A549 (cell line): ENCODE measurements around the gene MPC2. TPM values are rescaled to one million over a fixed set of nuclear protein-coding genes. Genes with fewer than 3 reads are reported as not detected.

Experiments
- ATAC-seq, 2 experiments: fragments of 200-7000 bp in 1 of 2; fragments of >200 bp in 1 of 2; cut with Nextera tagmentation in 1 of 2; cut with Tn5 transposase in 1 of 2; 3 replicates each; pipeline versions ENCODE4 v1.8.0 to v1.9.1; 2018 to 2020; ENCODE audit warnings: mild to moderate bottlenecking in 1 of 2, moderate library complexity in 1 of 2
- CTCF ChIA-PET: fragments of 300-600 bp; sonication (Branson Sonifier 250); formaldehyde crosslinking; extraction: SDS; loops from one replicate; lab custom pipeline; 2021; ENCODE audit warnings: antibody characterized with exemption, inconsistent platforms; lab: Yijun Ruan, JAX
- POLR2A ChIA-PET: fragments of 350-600 bp; formaldehyde crosslinking; extraction: SDS; loops from one replicate; lab custom pipeline; 2021; ENCODE audit warnings: antibody characterized with exemption, inconsistent platforms; lab: Yijun Ruan, JAX
- DNase-seq, 2 experiments: peaks; one replicate each; pipeline versions ENCODE4 v3.0.0 to v3.0.0-alpha.2; 2011 to 2016; ENCODE audit warnings: low read depth in 1 of 2, low spot score in 1 of 2
- FAIRE-seq: peaks from 2 replicates; lab custom pipeline; 2011; peaks lifted over from hg19 to GRCh38; lab: Jason Lieb, UNC
- H3K27ac ChIP-seq, 2 experiments: fragments of >200 bp; sonication (Bioruptor Twin); formaldehyde crosslinking; 3 replicates each; pipeline ENCODE4 v1.5.1; 2016 to 2017
- H3K4me1 ChIP-seq: fragments of >200 bp; sonication (Bioruptor Twin); formaldehyde crosslinking; 3 replicates; pipeline ENCODE4 v1.6.1; 2016
- H3K4me2 ChIP-seq: fragments of >200 bp; sonication (Bioruptor Twin); formaldehyde crosslinking; 3 replicates; pipeline ENCODE4 v1.6.1; 2016
- H3K4me3 ChIP-seq: fragments of >200 bp; sonication (Bioruptor Twin); formaldehyde crosslinking; 3 replicates; pipeline ENCODE4 v1.5.1; 2016
- H3K9me3 ChIP-seq: fragments of >200 bp; sonication (Bioruptor Twin); formaldehyde crosslinking; 3 replicates; pipeline ENCODE4 v1.6.1; 2016
- BHLHE40 ChIP-seq: IDR thresholded peaks from 2 replicates; pipeline ENCODE4 v1.6.1; 2012; ENCODE audit warnings: low read depth, low read length, inconsistent platforms
- CEBPB ChIP-seq, 2 experiments: fragments of >200 bp in 1 of 2; sonication (Bioruptor Twin) in 1 of 2; formaldehyde crosslinking in 1 of 2; IDR thresholded peaks; 2 replicates each; pipeline ENCODE4 v1.6.1; 2012 to 2016
- EHMT2 ChIP-seq: fragments of 200-600 bp; sonication (generic); IDR thresholded peaks from 2 replicates; pipeline ENCODE4 v1.6.1; 2016; ENCODE audit warnings: antibody characterized with exemption, low read depth, mild to moderate bottlenecking, moderate library complexity
- FOSB ChIP-seq: fragments of 250-450 bp; sonication (Bioruptor Pico); IDR thresholded peaks from 2 replicates; pipeline ENCODE4 v1.5.0; 2020; ENCODE audit warnings: mild to moderate bottlenecking, moderate library complexity
- FOSL2 ChIP-seq, 2 experiments: fragments of 450-650 bp in 1 of 2; fragments of >200 bp in 1 of 2; sonication (Bioruptor Twin) in 1 of 2; formaldehyde crosslinking; IDR thresholded peaks; 2 replicates each; pipeline versions ENCODE4 v1.5.0 to v1.6.1; 2016 to 2020; ENCODE audit warnings: mild to moderate bottlenecking in 1 of 2, moderate library complexity in 1 of 2
- GATA3 ChIP-seq: IDR thresholded peaks from 2 replicates; pipeline ENCODE4 v1.6.1; 2012; ENCODE audit warnings: borderline replicate concordance
- HOXB5 ChIP-seq: fragments of 250-450 bp; sonication (Bioruptor Pico); IDR thresholded peaks from 2 replicates; pipeline ENCODE4 v1.5.0; 2020; ENCODE audit warnings: mild to moderate bottlenecking, moderate library complexity
- KDM5A ChIP-seq: fragments of 200-600 bp; sonication (generic); IDR thresholded peaks from 2 replicates; pipeline ENCODE4 v1.6.1; 2016; ENCODE audit warnings: antibody characterized with exemption, mild to moderate bottlenecking
- MAZ ChIP-seq: fragments of 150-350 bp; IDR thresholded peaks from 2 replicates; pipeline ENCODE4 v1.6.1; 2014; ENCODE audit warnings: antibody characterized with exemption, low read depth, low read length, borderline replicate concordance
- PBX3 ChIP-seq: IDR thresholded peaks from 2 replicates; pipeline ENCODE4 v1.6.1; 2012
- POLR2A ChIP-seq: IDR thresholded peaks from 2 replicates; pipeline ENCODE4 v1.6.1; 2012; ENCODE audit warnings: mild to moderate bottlenecking, low read length
- POLR2AphosphoS2 ChIP-seq: conservative IDR thresholded peaks from 2 replicates; pipeline ENCODE4 v1.6.1; 2012; ENCODE audit warnings: low read length, improper control_type of control experiment, inconsistent platforms
- SMC3 ChIP-seq: fragments of >200 bp; sonication (Bioruptor Twin); formaldehyde crosslinking; IDR thresholded peaks from 3 replicates; pipeline ENCODE4 v1.6.1; 2018; ENCODE audit warnings: inconsistent platforms
- ZFP36 ChIP-seq: fragments of 450-650 bp; IDR thresholded peaks from 2 replicates; pipeline ENCODE4 v1.6.1; 2014; ENCODE audit warnings: borderline replicate concordance; ENCODE audit not compliant: partially characterized antibody
- WGBS: methylation state at CpG from one replicate; pipeline ENCODE4 v1.1.6; 2017; ENCODE audit errors: missing lambda C conversion rate; 5-methylcytosine and 5-hydroxymethylcytosine counted together
- polyA plus RNA-seq, 4 experiments: library from polyadenylated mRNA; depleted of rRNA in 3 of 4; stranded (reverse); fragments of >200 nt; fragmentation: RNase III in 1 of 4; extraction: RNeasy Plus Mini Kit Qiagen cat#74134 plus additional on column Dnase treatment in 1 of 4; gene quantifications; 2 replicates in 3 of 4; 3 replicates in 1 of 4; pipeline ENCODE4 v1.2.3, GENCODE V29; 2011 to 2017
- TF ChIP-seq, protein P1 (sequence below): fragments of 250-450 bp; sonication (Bioruptor Pico); IDR thresholded peaks from 2 replicates; pipeline ENCODE4 v1.5.0; 2021; ENCODE audit warnings: mild to moderate bottlenecking, moderate library complexity, borderline replicate concordance
- TF ChIP-seq, protein P2 (sequence below): fragments of >200 bp; sonication (Bioruptor Twin); formaldehyde crosslinking; IDR thresholded peaks from 2 replicates; pipeline ENCODE4 v1.6.1; 2016
- TF ChIP-seq, protein P3 (sequence below): fragments of 450-650 bp; IDR thresholded peaks from 2 replicates; pipeline ENCODE4 v1.6.1; 2014; ENCODE audit warnings: antibody characterized with exemption
- TF ChIP-seq, protein P4 (sequence below): fragments of 200-600 bp; sonication (generic); IDR thresholded peaks from 2 replicates; pipeline ENCODE4 v1.6.1; 2016; ENCODE audit warnings: antibody characterized with exemption, mild to moderate bottlenecking, moderate library complexity

Gene MPC2
- polyA plus RNA-seq, 2 of the 4 experiments (the other 2 are of a cell fraction), result 53.0 to 120 TPM

DNA sequence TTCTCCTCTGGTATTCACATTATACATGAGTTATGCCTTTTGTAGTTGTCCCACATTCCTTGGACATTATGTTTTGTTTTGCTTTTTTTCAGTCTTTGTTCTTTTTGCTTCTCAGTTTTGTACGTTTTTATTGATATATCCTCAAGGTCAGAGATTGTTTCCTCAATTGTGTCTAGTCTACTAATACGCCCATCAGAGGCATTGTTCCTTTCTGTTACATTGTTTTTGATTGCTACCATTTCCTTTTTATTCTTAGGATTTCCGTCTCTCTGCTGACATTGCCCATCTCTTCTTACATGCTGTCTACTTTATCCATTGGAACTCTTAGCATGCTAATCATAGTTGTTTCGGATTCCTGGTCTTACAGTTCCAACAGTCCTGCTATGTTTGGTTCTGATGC lies 27.8 kb upstream of the MPC2 start:
- CTCF ChIA-PET, result no interaction called here
- no peak overlapping the region for H3K4me2 ChIP-seq
- no peak for DNase-seq
- ATAC-seq, result no peak
- no peak overlapping the region for H3K4me3 ChIP-seq
- no peak for FAIRE-seq
- TF ChIP-seq, protein P1, sequence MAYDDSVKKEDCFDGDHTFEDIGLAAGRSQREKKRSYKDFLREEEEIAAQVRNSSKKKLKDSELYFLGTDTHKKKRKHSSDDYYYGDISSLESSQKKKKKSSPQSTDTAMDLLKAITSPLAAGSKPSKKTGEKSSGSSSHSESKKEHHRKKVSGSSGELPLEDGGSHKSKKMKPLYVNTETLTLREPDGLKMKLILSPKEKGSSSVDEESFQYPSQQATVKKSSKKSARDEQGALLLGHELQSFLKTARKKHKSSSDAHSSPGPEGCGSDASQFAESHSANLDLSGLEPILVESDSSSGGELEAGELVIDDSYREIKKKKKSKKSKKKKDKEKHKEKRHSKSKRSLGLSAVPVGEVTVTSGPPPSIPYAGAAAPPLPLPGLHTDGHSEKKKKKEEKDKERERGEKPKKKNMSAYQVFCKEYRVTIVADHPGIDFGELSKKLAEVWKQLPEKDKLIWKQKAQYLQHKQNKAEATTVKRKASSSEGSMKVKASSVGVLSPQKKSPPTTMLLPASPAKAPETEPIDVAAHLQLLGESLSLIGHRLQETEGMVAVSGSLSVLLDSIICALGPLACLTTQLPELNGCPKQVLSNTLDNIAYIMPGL, result no peak
- no peak for TF ChIP-seq EHMT2
- 83% methylated on average over 4 of the region's 4 CpGs for WGBS
- POLR2A ChIA-PET, result no interaction called here
- H3K4me1 ChIP-seq, result peaks cover 10% of the 10 kb centered on the region
- H3K9me3 ChIP-seq, result no peaks in the 10 kb centered on the region; the same call in 2 of the 3 replicates
- no peak overlapping the region for H3K27ac ChIP-seq

DNA sequence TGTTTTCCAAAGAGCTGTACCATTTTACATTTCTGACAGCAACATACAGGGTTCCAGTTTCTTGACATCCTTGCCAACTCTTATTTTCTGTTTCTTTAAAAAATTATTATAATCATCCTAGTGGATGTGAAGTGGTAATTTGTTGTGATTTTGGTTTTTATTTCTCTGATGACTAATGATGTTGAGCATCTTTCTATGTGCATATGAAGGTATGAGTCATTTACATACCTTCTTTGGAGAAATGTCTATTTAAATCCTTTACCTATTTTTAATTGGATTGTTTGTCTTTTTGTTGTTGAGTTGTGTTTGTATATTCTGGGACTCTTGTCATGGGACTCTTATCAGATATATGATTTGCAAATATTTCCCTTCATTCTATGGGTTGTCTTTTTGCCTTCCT lies 20.8 kb upstream of the MPC2 start:
- H3K4me3 ChIP-seq, result no peak overlapping the region
- DNase-seq (no peak), ATAC-seq (no peak)
- ChIA-PET POLR2A (no interaction called here), CTCF (interaction anchor here (0.7 kb wide), 2 partner anchors 11 to 65 kb away, joined by 3 read pairs; no protein-coding TSS in a partner anchor)
- no peak overlapping the region for H3K4me2 ChIP-seq
- no peaks in the 10 kb centered on the region for H3K4me1 ChIP-seq
- no peak overlapping the region for H3K27ac ChIP-seq
- TF ChIP-seq, protein P2, sequence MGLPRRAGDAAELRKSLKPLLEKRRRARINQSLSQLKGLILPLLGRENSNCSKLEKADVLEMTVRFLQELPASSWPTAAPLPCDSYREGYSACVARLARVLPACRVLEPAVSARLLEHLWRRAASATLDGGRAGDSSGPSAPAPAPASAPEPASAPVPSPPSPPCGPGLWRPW, result no peak
- TF ChIP-seq PBX3 (no peak), FOSL2 (IDR thresholded peaks at IDR 0.05) (no peak), FOSL2 (CRISPR knock-in tag; IDR thresholded peaks at IDR 0.05) (peak; percentile 75), HOXB5 (no peak)
- TF ChIP-seq, all 56 proteins: peak for 1
- no peaks in the 10 kb centered on the region for H3K9me3 ChIP-seq
- no peak for FAIRE-seq

DNA sequence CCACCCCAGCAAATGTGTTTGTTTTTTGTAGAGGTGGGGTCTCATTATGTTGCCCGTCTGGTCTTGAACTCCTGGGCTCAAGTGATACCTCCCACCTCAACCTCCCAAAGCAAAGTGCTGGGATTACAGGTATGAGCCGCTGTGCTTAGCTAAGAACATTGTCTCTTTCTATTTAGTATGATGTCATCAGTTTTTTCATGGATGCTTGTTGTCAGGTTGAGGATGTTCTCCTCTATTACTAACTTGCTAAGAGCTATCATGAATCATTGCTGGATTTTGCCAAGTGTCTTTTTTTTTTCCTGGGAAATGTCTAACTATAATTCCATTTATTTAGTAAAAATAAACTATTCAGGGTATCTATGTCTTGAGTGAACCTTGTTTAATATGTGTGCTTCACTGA lies 19.0 kb upstream of the MPC2 start:
- no peak for ATAC-seq
- Histone ChIP-seq H3K4me3 (no peak overlapping the region), H3K4me2 (no peak overlapping the region), H3K27ac (no peak overlapping the region), H3K9me3 (no peaks in the 10 kb centered on the region), H3K4me1 (peaks cover 7% of the 10 kb centered on the region)
- no peak for FAIRE-seq
- TF ChIP-seq CEBPB (IDR thresholded peaks at IDR 0.05), result no peak
- TF ChIP-seq ZFP36, result no peak
- TF ChIP-seq BHLHE40, result no peak
- TF ChIP-seq, protein P3, sequence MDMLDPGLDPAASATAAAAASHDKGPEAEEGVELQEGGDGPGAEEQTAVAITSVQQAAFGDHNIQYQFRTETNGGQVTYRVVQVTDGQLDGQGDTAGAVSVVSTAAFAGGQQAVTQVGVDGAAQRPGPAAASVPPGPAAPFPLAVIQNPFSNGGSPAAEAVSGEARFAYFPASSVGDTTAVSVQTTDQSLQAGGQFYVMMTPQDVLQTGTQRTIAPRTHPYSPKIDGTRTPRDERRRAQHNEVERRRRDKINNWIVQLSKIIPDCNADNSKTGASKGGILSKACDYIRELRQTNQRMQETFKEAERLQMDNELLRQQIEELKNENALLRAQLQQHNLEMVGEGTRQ, result no peak
- no peak for TF ChIP-seq PBX3
- no peak for TF ChIP-seq KDM5A
- no peak for TF ChIP-seq GATA3
- no peak for TF ChIP-seq POLR2AphosphoS2
- no peak for TF ChIP-seq POLR2A
- no peak for TF ChIP-seq FOSB (CRISPR knock-in tag)
- TF ChIP-seq, protein P4, sequence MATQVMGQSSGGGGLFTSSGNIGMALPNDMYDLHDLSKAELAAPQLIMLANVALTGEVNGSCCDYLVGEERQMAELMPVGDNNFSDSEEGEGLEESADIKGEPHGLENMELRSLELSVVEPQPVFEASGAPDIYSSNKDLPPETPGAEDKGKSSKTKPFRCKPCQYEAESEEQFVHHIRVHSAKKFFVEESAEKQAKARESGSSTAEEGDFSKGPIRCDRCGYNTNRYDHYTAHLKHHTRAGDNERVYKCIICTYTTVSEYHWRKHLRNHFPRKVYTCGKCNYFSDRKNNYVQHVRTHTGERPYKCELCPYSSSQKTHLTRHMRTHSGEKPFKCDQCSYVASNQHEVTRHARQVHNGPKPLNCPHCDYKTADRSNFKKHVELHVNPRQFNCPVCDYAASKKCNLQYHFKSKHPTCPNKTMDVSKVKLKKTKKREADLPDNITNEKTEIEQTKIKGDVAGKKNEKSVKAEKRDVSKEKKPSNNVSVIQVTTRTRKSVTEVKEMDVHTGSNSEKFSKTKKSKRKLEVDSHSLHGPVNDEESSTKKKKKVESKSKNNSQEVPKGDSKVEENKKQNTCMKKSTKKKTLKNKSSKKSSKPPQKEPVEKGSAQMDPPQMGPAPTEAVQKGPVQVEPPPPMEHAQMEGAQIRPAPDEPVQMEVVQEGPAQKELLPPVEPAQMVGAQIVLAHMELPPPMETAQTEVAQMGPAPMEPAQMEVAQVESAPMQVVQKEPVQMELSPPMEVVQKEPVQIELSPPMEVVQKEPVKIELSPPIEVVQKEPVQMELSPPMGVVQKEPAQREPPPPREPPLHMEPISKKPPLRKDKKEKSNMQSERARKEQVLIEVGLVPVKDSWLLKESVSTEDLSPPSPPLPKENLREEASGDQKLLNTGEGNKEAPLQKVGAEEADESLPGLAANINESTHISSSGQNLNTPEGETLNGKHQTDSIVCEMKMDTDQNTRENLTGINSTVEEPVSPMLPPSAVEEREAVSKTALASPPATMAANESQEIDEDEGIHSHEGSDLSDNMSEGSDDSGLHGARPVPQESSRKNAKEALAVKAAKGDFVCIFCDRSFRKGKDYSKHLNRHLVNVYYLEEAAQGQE, result no peak
- TF ChIP-seq SMC3, result no peak
- no peak for TF ChIP-seq MAZ
- DNase-seq, result no peak
- CTCF ChIA-PET, result no interaction called here
- POLR2A ChIA-PET, result no interaction called here
- 93% methylated on average over 2 of the region's 2 CpGs for WGBS
